Lung microvascular endothelial cell (primary cell): ENCODE data around the gene ADAT3. TPM values are rescaled to one million over a fixed set of nuclear protein-coding genes. Genes with fewer than 3 reads are reported as not detected.
"Not testable (repeated sequence)": the region's sequence is repeated elsewhere in the genome, so short reads cannot be mapped to it uniquely, and the experiment has no call there.

Experiments
- DNase-seq, 2 donors: peaks; one replicate each; pipeline versions ENCODE4 v3.0.0 to v3.0.0-alpha.2; 2010; ENCODE audit warnings: low read depth in 2 of 2
- total RNA-seq: library from RNA; depleted of rRNA; stranded (reverse); fragments of >200 nt; gene quantifications from 2 replicates; pipeline ENCODE4 v1.2.1, GENCODE V29; 2014

Gene ADAT3
- total RNA-seq, 1 donor from 2014 or later, result 3.0 TPM

GRCh38 chr19:1882786-1883692 lies 22.2 kb upstream of the ADAT3 start:
- no peak for DNase-seq

- DNase-seq, result no peak
Measured at GRCh38 chr19:1883784-1884183, 21.4 kb upstream of the ADAT3 start.

GRCh38 chr19:1884291-1884718 lies 20.9 kb upstream of the ADAT3 start:
- DNase-seq, result no peak

GRCh38 chr19:1884719-1885334 lies 20.4 kb upstream of the ADAT3 start:
- DNase-seq, result no peak

- peak; percentile 94 to 96 for DNase-seq
Measured at GRCh38 chr19:1885398-1886119, 19.6 kb upstream of the ADAT3 start, which contains the start of gene ABHD17A. Gene ABHD17A (minus strand): TSS chr19:1885496. CDS start chr19:1881566, 3,930 bp downstream.

- DNase-seq, result not testable (repeated sequence)
Measured at GRCh38 chr19:1886360-1886759, 18.8 kb upstream of the ADAT3 start.

- no peak for DNase-seq
Measured at GRCh38 chr19:1888385-1888784, 16.8 kb upstream of the ADAT3 start.

- no peak for DNase-seq
Measured at GRCh38 chr19:1889907-1890306, 15.3 kb upstream of the ADAT3 start.

- DNase-seq, result no peak
Measured at GRCh38 chr19:1893791-1894190, 11.4 kb upstream of the ADAT3 start.

- no peak for DNase-seq
Measured at GRCh38 chr19:1896508-1896907, 8.7 kb upstream of the ADAT3 start.

GRCh38 chr19:1901940-1902404 lies 3.2 kb upstream of the ADAT3 start:
- DNase-seq, result no peak

- no peak for DNase-seq
Measured at GRCh38 chr19:1902923-1903322, 2.3 kb upstream of the ADAT3 start.

- DNase-seq, result no peak
Measured at GRCh38 chr19:1904860-1905109, 414 bp upstream of the ADAT3 start.

- DNase-seq, result no peak
Measured at GRCh38 chr19:1905863-1906375, 720 bp downstream of the ADAT3 start.

GRCh38 chr19:1906985-1907562 lies 1.9 kb downstream of the ADAT3 start:
- DNase-seq, result no peak

GRCh38 chr19:1907563-1908363 lies 2.6 kb downstream of the ADAT3 start:
- peak in 1 of 2 donors; percentile 38 for DNase-seq

GRCh38 chr19:1908364-1908678 lies 3.1 kb downstream of the ADAT3 start:
- no peak for DNase-seq

GRCh38 chr19:1909761-1910080 lies 4.5 kb downstream of the ADAT3 start:
- no peak for DNase-seq

GRCh38 chr19:1910177-1910576 lies 5.0 kb downstream of the ADAT3 start:
- no peak for DNase-seq

GRCh38 chr19:1911098-1911497 lies 5.9 kb downstream of the ADAT3 start:
- DNase-seq, result no peak

- DNase-seq, result no peak
Measured at GRCh38 chr19:1911995-1912394, 6.8 kb downstream of the ADAT3 start.
